AG09319 (cell line): ENCODE results near the gene ADAMTS18.

Experiments used
- DNase-seq: peaks from one replicate; pipeline ENCODE4 v3.0.0-alpha.2; 2010; ENCODE audit warnings: low read depth; ENCODE audit errors: extremely low read depth
- CTCF ChIP-seq: IDR thresholded peaks from 2 replicates; pipeline ENCODE4 v1.5.1; 2011; ENCODE audit warnings: low read depth, mild to moderate bottlenecking, inconsistent platforms, low read length, moderate library complexity

Gene ADAMTS18

GRCh38 chr16:77375396-77375795 is 59.4 kb downstream of the ADAMTS18 start:
- DNase-seq = no peak
- no peak for TF ChIP-seq CTCF

GRCh38 chr16:77374384-77374783 is 60.5 kb downstream of the ADAMTS18 start:
- no peak for TF ChIP-seq CTCF
- DNase-seq = no peak

GRCh38 chr16:77373726-77374125 is 61.1 kb downstream of the ADAMTS18 start:
- no peak for DNase-seq
- no peak for TF ChIP-seq CTCF

GRCh38 chr16:77364770-77365169 is 70.1 kb downstream of the ADAMTS18 start:
- TF ChIP-seq CTCF = no peak
- no peak for DNase-seq

- no peak for DNase-seq
- no peak for TF ChIP-seq CTCF
Measured at GRCh38 chr16:77359065-77359502, 75.8 kb downstream of the ADAMTS18 start.

GRCh38 chr16:77353587-77354263 is 81.1 kb downstream of the ADAMTS18 start:
- TF ChIP-seq CTCF = no peak
- no peak for DNase-seq

- no peak for TF ChIP-seq CTCF
- DNase-seq = no peak
Measured at GRCh38 chr16:77344341-77344740, 90.5 kb downstream of the ADAMTS18 start.
